Osteoblast (primary cell): ENCODE measurements around the gene LCK. TPM values are rescaled to one million over a fixed set of nuclear protein-coding genes. Genes with fewer than 3 reads are reported as not detected.

Experiments used
- DNase-seq: peaks from one replicate; pipeline ENCODE4 v3.0.0; 2011; ENCODE audit warnings: low spot score, mixed read lengths; ENCODE audit not compliant: insufficient read length; ENCODE audit errors: missing footprints
- H2AFZ ChIP-seq: 2 replicates; pipeline ENCODE4 v1.6.0; 2011; ENCODE audit warnings: mild to moderate bottlenecking, low read length
- H3K27ac ChIP-seq: 2 replicates; pipeline ENCODE4 v1.5.1; 2011; ENCODE audit warnings: mild to moderate bottlenecking, low read depth, low read length, moderate library complexity
- H3K27me3 ChIP-seq: 2 replicates; pipeline ENCODE4 v1.6.0; 2012; ENCODE audit warnings: mild to moderate bottlenecking, control low read depth, inconsistent platforms, low read length, moderate library complexity; ENCODE audit not compliant: insufficient read depth
- H3K36me3 ChIP-seq: 2 replicates; pipeline ENCODE4 v1.5.1; 2011; ENCODE audit warnings: mild to moderate bottlenecking, low read length, control low read depth, moderate library complexity; ENCODE audit not compliant: insufficient read depth
- H3K4me1 ChIP-seq: 2 replicates; pipeline ENCODE4 v1.5.1; 2011; ENCODE audit warnings: mild to moderate bottlenecking, low read length, control low read depth, moderate library complexity; ENCODE audit not compliant: insufficient read depth
- H3K4me2 ChIP-seq: 2 replicates; pipeline ENCODE4 v1.6.0; 2011; ENCODE audit warnings: mild to moderate bottlenecking, low read length; ENCODE audit not compliant: insufficient read depth
- H3K4me3 ChIP-seq: fragments of 200-600 bp; sonication (generic); 3 replicates; pipeline ENCODE4 v1.5.1; 2012; ENCODE audit warnings: mild to moderate bottlenecking, low read length, inconsistent platforms; ENCODE audit not compliant: insufficient read depth
- H3K79me2 ChIP-seq: 2 replicates; pipeline ENCODE4 v1.6.0; 2012; ENCODE audit warnings: mild to moderate bottlenecking, low read length, control low read depth, inconsistent platforms; ENCODE audit not compliant: insufficient read depth
- H3K9me3 ChIP-seq: 2 replicates; pipeline ENCODE4 v1.5.1; 2011; ENCODE audit warnings: low read depth, low read length, control low read depth
- H4K20me1 ChIP-seq: 2 replicates; pipeline ENCODE4 v1.6.0; 2012; ENCODE audit warnings: mild to moderate bottlenecking, low read length, control low read depth; ENCODE audit not compliant: insufficient read depth
- total RNA-seq: library from RNA; depleted of rRNA; stranded (reverse); fragments of >200 nt; gene quantifications from 2 replicates; pipeline ENCODE4 v1.2.3, GENCODE V29; 2012
- TF ChIP-seq, protein P1 (sequence below): IDR thresholded peaks from 2 replicates; pipeline ENCODE4 v1.5.1; 2011; ENCODE audit warnings: mild to moderate bottlenecking, low read depth, low read length, moderate library complexity; ENCODE audit errors: extremely low read depth

The LCK gene
- total RNA-seq, 1 donor = not detected

DNA sequence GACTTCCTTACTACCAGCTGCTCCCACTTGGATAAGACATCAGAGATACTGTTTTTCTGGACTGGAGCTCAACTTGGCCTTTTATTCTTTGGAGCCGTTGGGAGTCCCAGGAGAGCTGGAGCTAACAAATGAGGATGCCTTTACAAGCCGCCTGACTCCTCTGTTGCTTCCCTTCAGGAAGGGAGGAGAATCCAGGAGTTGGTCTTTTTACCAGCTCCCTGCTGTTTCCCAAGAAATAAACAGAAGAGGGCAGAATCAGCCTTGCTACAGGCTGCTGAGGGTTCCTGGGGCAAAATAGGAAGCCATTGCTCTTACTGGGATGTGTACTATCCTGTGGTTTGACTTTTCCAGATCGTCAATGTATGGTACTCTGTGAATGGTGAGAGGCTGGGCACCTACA is 27.4 kb upstream of the LCK start:
- no peaks in the 10 kb centered on the region for H3K27me3 ChIP-seq
- DNase-seq = peak; percentile 44
- H3K9me3 ChIP-seq = no peaks in the 10 kb centered on the region
- H4K20me1 ChIP-seq = no peaks in the 10 kb centered on the region
- H3K27ac ChIP-seq = peak overlapping the region; percentile 46
- peak overlapping the region; percentile 100 for H3K4me2 ChIP-seq
- H3K79me2 ChIP-seq = peaks cover 53% of the 10 kb centered on the region
- H2AFZ ChIP-seq = no peak overlapping the region
- TF ChIP-seq, protein P1, sequence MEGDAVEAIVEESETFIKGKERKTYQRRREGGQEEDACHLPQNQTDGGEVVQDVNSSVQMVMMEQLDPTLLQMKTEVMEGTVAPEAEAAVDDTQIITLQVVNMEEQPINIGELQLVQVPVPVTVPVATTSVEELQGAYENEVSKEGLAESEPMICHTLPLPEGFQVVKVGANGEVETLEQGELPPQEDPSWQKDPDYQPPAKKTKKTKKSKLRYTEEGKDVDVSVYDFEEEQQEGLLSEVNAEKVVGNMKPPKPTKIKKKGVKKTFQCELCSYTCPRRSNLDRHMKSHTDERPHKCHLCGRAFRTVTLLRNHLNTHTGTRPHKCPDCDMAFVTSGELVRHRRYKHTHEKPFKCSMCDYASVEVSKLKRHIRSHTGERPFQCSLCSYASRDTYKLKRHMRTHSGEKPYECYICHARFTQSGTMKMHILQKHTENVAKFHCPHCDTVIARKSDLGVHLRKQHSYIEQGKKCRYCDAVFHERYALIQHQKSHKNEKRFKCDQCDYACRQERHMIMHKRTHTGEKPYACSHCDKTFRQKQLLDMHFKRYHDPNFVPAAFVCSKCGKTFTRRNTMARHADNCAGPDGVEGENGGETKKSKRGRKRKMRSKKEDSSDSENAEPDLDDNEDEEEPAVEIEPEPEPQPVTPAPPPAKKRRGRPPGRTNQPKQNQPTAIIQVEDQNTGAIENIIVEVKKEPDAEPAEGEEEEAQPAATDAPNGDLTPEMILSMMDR = no peak
- peak overlapping the region; percentile 17 for H3K4me3 ChIP-seq
- H3K4me1 ChIP-seq = peaks cover 29% of the 10 kb centered on the region
- H3K36me3 ChIP-seq = peaks cover 52% of the 10 kb centered on the region

DNA sequence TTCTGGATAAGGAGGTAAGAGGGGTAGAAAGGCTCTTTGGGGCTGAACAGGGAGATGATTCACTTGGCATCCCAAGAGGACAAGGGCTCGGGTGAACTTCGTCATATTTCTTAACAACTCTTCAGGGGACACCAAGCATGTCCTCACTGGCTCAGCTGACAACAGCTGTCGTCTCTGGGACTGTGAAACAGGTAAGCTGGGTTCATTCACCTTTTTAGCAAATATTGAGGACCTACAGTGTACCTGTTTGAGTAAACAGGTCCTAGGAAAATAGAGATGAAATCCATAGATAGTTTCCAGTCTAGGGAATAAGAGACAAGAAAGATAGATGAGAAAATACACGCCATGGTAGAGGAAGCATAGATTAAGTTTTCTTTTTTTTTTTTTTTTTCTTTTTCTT is 26.8 kb upstream of the LCK start:
- Histone ChIP-seq H3K4me3 (no peak overlapping the region), H3K4me2 (peak overlapping the region; percentile 100), H3K36me3 (peaks cover 51% of the 10 kb centered on the region), H3K27me3 (no peaks in the 10 kb centered on the region), H3K27ac (peak overlapping the region; percentile 46), H3K79me2 (peaks cover 53% of the 10 kb centered on the region), H2AFZ (no peak overlapping the region), H3K4me1 (peaks cover 29% of the 10 kb centered on the region), H4K20me1 (no peaks in the 10 kb centered on the region), H3K9me3 (no peaks in the 10 kb centered on the region)
- TF ChIP-seq, protein P1 = no peak
- DNase-seq = peak; percentile 15

DNA sequence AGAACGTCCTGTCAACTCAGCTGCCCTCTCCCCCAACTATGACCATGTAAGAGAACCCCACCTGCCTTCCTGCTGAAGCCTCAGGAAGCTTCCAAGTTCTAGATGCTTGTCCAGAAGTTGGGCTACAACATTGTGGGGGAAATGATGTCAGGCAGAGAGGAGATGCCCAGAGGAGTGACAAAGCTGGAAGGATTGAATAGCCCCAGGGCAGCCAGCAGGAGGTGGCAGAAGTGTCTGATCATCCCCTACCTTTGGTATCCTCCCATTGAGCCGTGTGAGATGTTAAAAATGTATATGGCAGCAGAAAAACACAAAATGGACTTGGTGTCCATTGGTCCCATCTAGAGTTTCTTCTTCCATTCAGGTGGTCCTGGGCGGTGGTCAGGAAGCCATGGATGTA is 22.3 kb upstream of the LCK start:
- Histone ChIP-seq H3K79me2 (peaks cover 11% of the 10 kb centered on the region), H3K4me1 (peaks cover 4% of the 10 kb centered on the region), H2AFZ (no peak overlapping the region), H3K9me3 (no peaks in the 10 kb centered on the region), H3K27ac (no peak overlapping the region), H3K36me3 (peaks cover 67% of the 10 kb centered on the region), H4K20me1 (no peaks in the 10 kb centered on the region), H3K27me3 (no peaks in the 10 kb centered on the region), H3K4me3 (no peak overlapping the region), H3K4me2 (no peak overlapping the region)
- peak; percentile 59 for DNase-seq
- TF ChIP-seq, protein P1 = no peak

DNA sequence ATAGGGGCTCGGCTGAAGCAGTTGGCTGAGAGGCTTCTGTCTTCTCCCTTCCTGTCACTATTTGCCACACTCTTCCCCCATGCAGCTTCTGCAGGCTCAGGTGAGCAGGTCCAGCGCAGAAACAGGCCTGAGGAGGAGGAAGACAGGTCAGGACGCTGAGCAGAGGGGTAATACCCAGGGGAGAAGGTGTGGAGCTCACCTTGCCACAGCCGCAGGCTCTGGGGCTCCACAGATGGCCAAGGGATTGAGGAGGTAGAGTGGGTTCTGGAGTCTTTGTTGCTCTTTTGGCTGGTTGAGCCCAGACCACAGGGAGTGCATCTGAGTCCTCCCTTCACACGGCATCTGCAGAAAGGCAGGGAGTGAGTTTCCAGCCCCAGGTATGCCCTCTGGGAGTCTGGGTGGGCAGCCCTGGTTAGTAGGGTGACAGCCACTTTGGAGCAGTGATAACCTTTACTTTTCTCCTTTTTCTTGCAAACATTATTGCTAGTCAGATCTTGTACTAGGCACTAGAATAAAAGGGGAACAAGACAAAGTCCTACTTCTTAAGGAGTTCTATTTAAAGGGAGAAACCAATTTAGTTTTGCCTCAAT is 19.1 kb upstream of the LCK start:
- H4K20me1 ChIP-seq = no peaks in the 10 kb centered on the region
- no peaks in the 10 kb centered on the region for H3K79me2 ChIP-seq
- H2AFZ ChIP-seq = no peak overlapping the region
- TF ChIP-seq, protein P1 = no peak
- DNase-seq = no peak
- peaks cover 19% of the 10 kb centered on the region for H3K4me1 ChIP-seq
- no peaks in the 10 kb centered on the region for H3K9me3 ChIP-seq
- no peaks in the 10 kb centered on the region for H3K27me3 ChIP-seq
- no peak overlapping the region for H3K4me2 ChIP-seq
- no peak overlapping the region for H3K4me3 ChIP-seq
- no peak overlapping the region for H3K27ac ChIP-seq
- H3K36me3 ChIP-seq = peaks cover 46% of the 10 kb centered on the region
